HepG2 (cell line): Measurements from ENCODE around the gene STXBP4. TPM values are rescaled to one million over a fixed set of nuclear protein-coding genes. Genes with fewer than 3 reads are reported as not detected.

ENCODE experiments used
- CBX5 ChIP-seq: sonication (generic); formaldehyde crosslinking; IDR thresholded peaks from 2 replicates; pipeline ENCODE4 v1.4.0; 2020; ENCODE audit warnings: missing genetic modification reagents, borderline replicate concordance
- ETV5 ChIP-seq: IDR thresholded peaks from 2 replicates; pipeline ENCODE4 v1.6.1; 2018; ENCODE audit warnings: missing biosample characterization, missing genetic modification reagents, inconsistent platforms, borderline replicate concordance
- GABPA ChIP-seq, 2 experiments: IDR thresholded peaks; 2 replicates each; pipeline ENCODE4 v1.6.1; 2011 to 2016; ENCODE audit warnings: low read depth in 2 of 2, low read length in 1 of 2, missing biosample characterization in 1 of 2, missing genetic modification characterization in 1 of 2
- IRF9 ChIP-seq: sonication (generic); formaldehyde crosslinking; IDR thresholded peaks from 2 replicates; pipeline ENCODE4 v1.8.0; 2022; ENCODE audit warnings: missing genetic modification reagents, mild to moderate bottlenecking, borderline replicate concordance
- JUNB ChIP-seq: sonication (generic); formaldehyde crosslinking; IDR thresholded peaks from 2 replicates; pipeline ENCODE4 v1.8.0; 2022; ENCODE audit warnings: missing genetic modification reagents, mild to moderate bottlenecking, borderline replicate concordance
- MLX ChIP-seq: IDR thresholded peaks from 2 replicates; pipeline ENCODE4 v1.6.1; 2016
- NR2F2 ChIP-seq: IDR thresholded peaks from 2 replicates; pipeline ENCODE4 v1.6.1; 2012; ENCODE audit warnings: low read depth, inconsistent platforms, borderline replicate concordance
- RBFOX2 ChIP-seq: fragments of 200-400 bp; formaldehyde crosslinking; IDR thresholded peaks from 2 replicates; pipeline ENCODE4 v1.6.1; 2017; ENCODE audit warnings: low read depth, mild to moderate bottlenecking, low read length
- RCOR2 ChIP-seq: IDR thresholded peaks from 2 replicates; pipeline ENCODE4 v1.6.1; 2016; ENCODE audit warnings: missing biosample characterization, missing genetic modification reagents
- RELA ChIP-seq: sonication (generic); formaldehyde crosslinking; IDR thresholded peaks from 2 replicates; pipeline ENCODE4 v1.4.0; 2020; ENCODE audit warnings: missing genetic modification reagents
- SMARCC2 ChIP-seq: fragments of 450-650 bp; IDR thresholded peaks from 2 replicates; pipeline ENCODE4 v1.6.1; 2017; ENCODE audit warnings: antibody characterized with exemption, mild to moderate bottlenecking
- ZBTB34 ChIP-seq: sonication (generic); formaldehyde crosslinking; IDR thresholded peaks from 2 replicates; pipeline ENCODE4 v1.8.0; 2022; ENCODE audit warnings: mild to moderate bottlenecking, missing genetic modification reagents
- ZIK1 ChIP-seq: sonication (generic); formaldehyde crosslinking; IDR thresholded peaks from 2 replicates; pipeline ENCODE4 v1.5.0; 2020; ENCODE audit warnings: mild to moderate bottlenecking, low read depth, missing genetic modification reagents, borderline replicate concordance
- ZNF44 ChIP-seq: sonication (generic); formaldehyde crosslinking; IDR thresholded peaks from 2 replicates; pipeline ENCODE4 v1.5.1; 2020; ENCODE audit warnings: mild to moderate bottlenecking, missing genetic modification reagents
- ZNF503 ChIP-seq: sonication (generic); formaldehyde crosslinking; IDR thresholded peaks from 2 replicates; pipeline ENCODE4 v1.4.0; 2020; ENCODE audit warnings: missing genetic modification reagents
- ZNF558 ChIP-seq: sonication (generic); formaldehyde crosslinking; IDR thresholded peaks from 2 replicates; pipeline ENCODE4 v1.9.0; 2022; ENCODE audit warnings: mild to moderate bottlenecking, missing genetic modification reagents, borderline replicate concordance
- polyA plus RNA-seq, 8 experiments: library from polyadenylated mRNA; depleted of rRNA in 3 of 8; stranded (reverse) in 7 of 8; unstranded in 1 of 8; fragments of >200 nt; fragmentation: Illumina TruSeq in 4 of 8; extraction: Trizol in 4 of 8; gene quantifications; 2 replicates each; pipeline versions ENCODE4 v1.2.1 to v1.2.3, GENCODE V29; 2011 to 2016; ENCODE audit warnings: low read depth in 4 of 8, missing spikeins in 1 of 8, mixed read lengths in 1 of 8; ENCODE audit not compliant: insufficient read depth in 1 of 8
- total RNA-seq, 5 experiments: library from RNA; depleted of rRNA; stranded (reverse); fragments of >200 nt; fragmentation: Illumina TruSeq; extraction: Trizol; gene quantifications; 2 replicates each; pipeline ENCODE4 v1.2.3, GENCODE V29; 2016; ENCODE audit warnings: low read depth in 1 of 5
- TF ChIP-seq, protein P1 (sequence below): sonication (generic); formaldehyde crosslinking; IDR thresholded peaks from 2 replicates; pipeline ENCODE4 v1.5.0; 2020; ENCODE audit warnings: missing genetic modification reagents
- TF ChIP-seq, protein P2 (sequence below): sonication (generic); IDR thresholded peaks from 2 replicates; pipeline ENCODE4 v1.6.1; 2016; ENCODE audit warnings: low read depth, borderline replicate concordance
- TF ChIP-seq, protein P3 (sequence below): sonication (generic); formaldehyde crosslinking; IDR thresholded peaks from 2 replicates; pipeline ENCODE4 v1.8.0; 2022; ENCODE audit warnings: missing genetic modification reagents, low read depth, mild to moderate bottlenecking, borderline replicate concordance
- TF ChIP-seq, protein P4 (sequence below): sonication (generic); formaldehyde crosslinking; IDR thresholded peaks from 2 replicates; pipeline ENCODE4 v1.8.0; 2022; ENCODE audit warnings: low read depth, missing genetic modification reagents

Gene STXBP4
- total and polyA plus RNA-seq, 2 of the 13 experiments (the other 11 are each of a cell fraction or from before 2014, with no cell fraction given): 8.5 to 36.1 TPM

DNA sequence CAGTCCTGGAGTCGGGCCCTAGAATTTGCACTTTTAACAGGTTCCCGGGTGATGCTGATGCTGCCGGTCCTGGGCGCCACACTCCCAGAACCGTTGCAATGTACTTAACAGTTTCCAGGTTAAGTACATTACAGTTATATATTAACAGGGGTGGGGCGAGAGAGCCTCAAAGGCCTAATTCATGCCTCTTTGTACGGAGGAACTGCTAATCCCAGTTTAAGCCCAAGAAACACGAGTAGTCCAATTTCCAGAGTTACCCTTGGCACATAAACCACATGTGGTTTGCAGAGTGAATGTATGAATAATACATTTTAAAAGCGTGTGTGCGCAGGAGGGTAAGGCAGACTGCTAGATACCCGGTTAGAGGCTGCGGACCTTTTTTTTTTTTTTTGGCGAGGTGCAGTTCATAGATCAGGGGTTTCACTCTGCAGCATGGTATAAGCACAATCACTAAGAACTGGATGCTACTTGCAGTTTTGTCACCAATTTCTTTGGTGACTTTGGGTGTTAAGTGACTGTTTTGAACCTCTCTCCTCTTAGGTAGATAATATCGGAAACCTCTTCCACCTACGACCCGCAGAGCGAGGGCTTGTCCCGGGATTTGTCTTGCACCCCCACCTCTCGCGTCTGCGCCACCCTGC is 824 bp upstream of the STXBP4 start (continued):
- TF ChIP-seq CBX5: no peak
- TF ChIP-seq, protein P1, sequence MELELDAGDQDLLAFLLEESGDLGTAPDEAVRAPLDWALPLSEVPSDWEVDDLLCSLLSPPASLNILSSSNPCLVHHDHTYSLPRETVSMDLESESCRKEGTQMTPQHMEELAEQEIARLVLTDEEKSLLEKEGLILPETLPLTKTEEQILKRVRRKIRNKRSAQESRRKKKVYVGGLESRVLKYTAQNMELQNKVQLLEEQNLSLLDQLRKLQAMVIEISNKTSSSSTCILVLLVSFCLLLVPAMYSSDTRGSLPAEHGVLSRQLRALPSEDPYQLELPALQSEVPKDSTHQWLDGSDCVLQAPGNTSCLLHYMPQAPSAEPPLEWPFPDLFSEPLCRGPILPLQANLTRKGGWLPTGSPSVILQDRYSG: no peak
- TF ChIP-seq ETV5 (CRISPR knock-in tag): no peak; the same call in 1 of the 2 replicates
- TF ChIP-seq RBFOX2: no peak
- no peak for TF ChIP-seq SMARCC2
- TF ChIP-seq, protein P2, sequence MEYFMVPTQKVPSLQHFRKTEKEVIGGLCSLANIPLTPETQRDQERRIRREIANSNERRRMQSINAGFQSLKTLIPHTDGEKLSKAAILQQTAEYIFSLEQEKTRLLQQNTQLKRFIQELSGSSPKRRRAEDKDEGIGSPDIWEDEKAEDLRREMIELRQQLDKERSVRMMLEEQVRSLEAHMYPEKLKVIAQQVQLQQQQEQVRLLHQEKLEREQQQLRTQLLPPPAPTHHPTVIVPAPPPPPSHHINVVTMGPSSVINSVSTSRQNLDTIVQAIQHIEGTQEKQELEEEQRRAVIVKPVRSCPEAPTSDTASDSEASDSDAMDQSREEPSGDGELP: no peak
- TF ChIP-seq ZBTB34 (CRISPR knock-in tag): no peak
- no peak for TF ChIP-seq MLX (CRISPR knock-in tag)
- no peak for TF ChIP-seq ZIK1 (CRISPR knock-in tag)
- no peak for TF ChIP-seq RCOR2
- TF ChIP-seq ZNF558 (CRISPR knock-in tag): peak; percentile 9; the same call in 1 of the 2 replicates
- TF ChIP-seq ZNF44 (CRISPR knock-in tag): no peak
- TF ChIP-seq ZNF503 (CRISPR knock-in tag): no peak
- no peak for TF ChIP-seq GABPA (IDR thresholded peaks at IDR 0.05; ENCODE audit: low read depth, low read length)
- no peak; the same call in 1 of the 2 replicates for TF ChIP-seq GABPA (CRISPR knock-in tag; IDR thresholded peaks at IDR 0.05; ENCODE audit: low read depth)
- TF ChIP-seq JUNB (CRISPR knock-in tag): no peak
- TF ChIP-seq, protein P3, sequence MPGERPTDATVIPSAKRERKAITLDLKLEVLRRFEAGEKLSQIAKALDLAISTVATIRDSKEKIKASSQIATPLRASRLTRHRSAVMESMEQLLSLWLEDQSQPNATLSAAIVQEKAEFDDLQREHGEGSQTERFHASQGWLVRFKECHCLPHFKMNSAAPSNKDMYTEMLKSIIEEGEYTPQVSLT (CRISPR knock-in tag): no peak
- TF ChIP-seq IRF9 (CRISPR knock-in tag): no peak
- TF ChIP-seq, protein P4, sequence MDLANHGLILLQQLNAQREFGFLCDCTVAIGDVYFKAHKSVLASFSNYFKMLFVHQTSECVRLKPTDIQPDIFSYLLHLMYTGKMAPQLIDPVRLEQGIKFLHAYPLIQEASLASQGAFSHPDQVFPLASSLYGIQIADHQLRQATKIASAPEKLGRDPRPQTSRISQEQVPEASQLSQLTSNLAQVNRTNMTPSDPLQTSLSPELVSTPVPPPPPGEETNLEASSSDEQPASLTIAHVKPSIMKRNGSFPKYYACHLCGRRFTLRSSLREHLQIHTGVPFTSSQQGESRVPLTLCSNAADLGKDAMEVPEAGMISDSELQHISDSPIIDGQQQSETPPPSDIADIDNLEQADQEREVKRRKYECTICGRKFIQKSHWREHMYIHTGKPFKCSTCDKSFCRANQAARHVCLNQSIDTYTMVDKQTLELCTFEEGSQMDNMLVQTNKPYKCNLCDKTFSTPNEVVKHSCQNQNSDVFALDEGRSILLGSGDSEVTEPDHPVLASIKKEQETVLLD (CRISPR knock-in tag): no peak
- no peak for TF ChIP-seq RELA (CRISPR knock-in tag)
- TF ChIP-seq NR2F2: no peak
